ENCODE results near the gene PRPF6. TPM values are rescaled to one million over a fixed set of nuclear protein-coding genes. Genes with fewer than 3 reads are reported as not detected.
"Not testable (repeated sequence)": the region's sequence is repeated elsewhere in the genome, so short reads cannot be mapped to it uniquely, and the experiment has no call there.

The PRPF6 gene
- total and polyA plus RNA-seq, 5 donors: 29.6 to 44.7 (median 43.1) TPM

GRCh38 chr20:63956664-63957003 is 24.3 kb upstream of the PRPF6 start:
- ATAC-seq (no peak), DNase-seq (no peak)
- Histone ChIP-seq H3K4me3 (ENCODE audit: low read length) (peak overlapping the region; percentile 41), H3K9me3 (ENCODE audit: control insufficient read depth, low read length) (no peaks in the 10 kb centered on the region), H3K27ac (ENCODE audit: low read length) (no peak overlapping the region), H3K4me1 (ENCODE audit: control insufficient read depth, insufficient read depth, low read length) (peaks cover 8% of the 10 kb centered on the region), H3K27me3 (ENCODE audit: control insufficient read depth, insufficient read depth) (no peaks in the 10 kb centered on the region)
- under 1% methylated on average over 15 of the region's 15 CpGs for WGBS
- intact Hi-C loops (cut with DNase I): loop anchor here in 1 of 4 donors (5.0 kb wide), 1 partner anchor 49 kb away; no protein-coding TSS in a partner anchor

- intact Hi-C loops (cut with DNase I): loop anchor here in 1 of 4 donors (5.0 kb wide), 1 partner anchor 50 kb away; no protein-coding TSS in a partner anchor
- Histone ChIP-seq H3K27ac (ENCODE audit: low read length) (no peak overlapping the region), H3K27me3 (ENCODE audit: control insufficient read depth, insufficient read depth) (no peaks in the 10 kb centered on the region), H3K9me3 (ENCODE audit: control insufficient read depth, low read length) (no peaks in the 10 kb centered on the region), H3K4me1 (ENCODE audit: control insufficient read depth, insufficient read depth, low read length) (peaks cover 5% of the 10 kb centered on the region), H3K4me3 (ENCODE audit: low read length) (peak overlapping the region; percentile 41)
- DNase-seq: peak; percentile 80 to 92 (median 92)
- peak; percentile 64 to 71 for ATAC-seq
- WGBS: 3% methylated on average over 28 of the region's 28 CpGs
Observed at GRCh38 chr20:63957004-63957689, 23.8 kb upstream of the PRPF6 start.

- DNase-seq (peak in 2 of 3 donors; percentile 63 to 76), ATAC-seq (peak in 1 of 2 donors; percentile 1)
- Histone ChIP-seq H3K27ac (ENCODE audit: low read length) (no peak overlapping the region), H3K4me1 (ENCODE audit: control insufficient read depth, insufficient read depth, low read length) (peaks cover 3% of the 10 kb centered on the region), H3K9me3 (ENCODE audit: control insufficient read depth, low read length) (no peaks in the 10 kb centered on the region), H3K27me3 (ENCODE audit: control insufficient read depth, insufficient read depth) (no peaks in the 10 kb centered on the region), H3K4me3 (ENCODE audit: low read length) (no peak overlapping the region)
- 45% methylated on average over 13 of the region's 13 CpGs for WGBS
- intact Hi-C loops (cut with DNase I): loop anchor here in 1 of 4 donors (5.0 kb wide), 1 partner anchor 51 kb away; no protein-coding TSS in a partner anchor
Observed at GRCh38 chr20:63957690-63958441, 23.1 kb upstream of the PRPF6 start.

GRCh38 chr20:63958471-63958870 is 22.5 kb upstream of the PRPF6 start:
- no peak for DNase-seq
- intact Hi-C loops (cut with DNase I): loop anchor here in 1 of 4 donors (5.0 kb wide), 1 partner anchor 51 kb away; no protein-coding TSS in a partner anchor
- Histone ChIP-seq H3K27ac (ENCODE audit: low read length) (no peak overlapping the region), H3K27me3 (ENCODE audit: control insufficient read depth, insufficient read depth) (no peaks in the 10 kb centered on the region), H3K4me1 (ENCODE audit: control insufficient read depth, insufficient read depth, low read length) (peaks cover 3% of the 10 kb centered on the region), H3K9me3 (ENCODE audit: control insufficient read depth, low read length) (no peaks in the 10 kb centered on the region), H3K4me3 (ENCODE audit: low read length) (no peak overlapping the region)
- no peak for ATAC-seq
- WGBS: 65% methylated on average over 4 of the region's 4 CpGs

- H3K9me3 ChIP-seq (ENCODE audit: control insufficient read depth, low read length): no peaks in the 10 kb centered on the region
- no peaks in the 10 kb centered on the region for H3K27me3 ChIP-seq (ENCODE audit: control insufficient read depth, insufficient read depth)
- 87% methylated on average over 10 of the region's 10 CpGs for WGBS
- H3K4me3 ChIP-seq (ENCODE audit: low read length): no peak overlapping the region
- DNase-seq (no peak), ATAC-seq (no peak)
- peaks cover under 1% of the 10 kb centered on the region for H3K4me1 ChIP-seq (ENCODE audit: control insufficient read depth, insufficient read depth, low read length)
- intact Hi-C loops (cut with DNase I): loop anchor here in 1 of 4 donors (5.0 kb wide), 1 partner anchor 52 kb away; no protein-coding TSS in a partner anchor
- no peak overlapping the region for H3K27ac ChIP-seq (ENCODE audit: low read length)
Observed at GRCh38 chr20:63958964-63959698, 21.8 kb upstream of the PRPF6 start.

- DNase-seq: peak in 2 of 3 donors; percentile 60 to 64
- ATAC-seq: no peak
- intact Hi-C loops (cut with DNase I): loop anchor here in 1 of 4 donors (5.0 kb wide), 1 partner anchor 52 kb away; no protein-coding TSS in a partner anchor
- Histone ChIP-seq H3K4me1 (ENCODE audit: control insufficient read depth, insufficient read depth, low read length) (no peaks in the 10 kb centered on the region), H3K27ac (ENCODE audit: low read length) (no peak overlapping the region), H3K27me3 (ENCODE audit: control insufficient read depth, insufficient read depth) (no peaks in the 10 kb centered on the region), H3K4me3 (ENCODE audit: low read length) (no peak overlapping the region), H3K9me3 (ENCODE audit: control insufficient read depth, low read length) (no peaks in the 10 kb centered on the region)
- 91% methylated on average over 17 of the region's 17 CpGs for WGBS
Observed at GRCh38 chr20:63959699-63960075, 21.2 kb upstream of the PRPF6 start.

GRCh38 chr20:63960654-63961621 is 20.0 kb upstream of the PRPF6 start:
- DNase-seq: peak; percentile 10 to 42 (median 28)
- H3K4me3 ChIP-seq (ENCODE audit: low read length); H3K27ac ChIP-seq (ENCODE audit: low read length); intact Hi-C loops (cut with DNase I); ATAC-seq; H3K4me1 ChIP-seq (ENCODE audit: control insufficient read depth, insufficient read depth, low read length); H3K9me3 ChIP-seq (ENCODE audit: control insufficient read depth, low read length); H3K27me3 ChIP-seq (ENCODE audit: control insufficient read depth, insufficient read depth): not testable (repeated sequence)
- WGBS: 90% methylated on average over 15 of the region's 15 CpGs

GRCh38 chr20:63961664-63962425 is 19.1 kb upstream of the PRPF6 start:
- WGBS: 90% methylated on average over 26 of the region's 26 CpGs
- DNase-seq: peak; percentile 12 to 45 (median 40)

GRCh38 chr20:63962426-63963347 is 18.2 kb upstream of the PRPF6 start:
- Histone ChIP-seq H3K4me3 (ENCODE audit: low read length) (no peak overlapping the region), H3K4me1 (ENCODE audit: control insufficient read depth, insufficient read depth, low read length) (no peaks in the 10 kb centered on the region), H3K27me3 (ENCODE audit: control insufficient read depth, insufficient read depth) (no peaks in the 10 kb centered on the region), H3K9me3 (ENCODE audit: control insufficient read depth, low read length) (no peaks in the 10 kb centered on the region), H3K27ac (ENCODE audit: low read length) (no peak overlapping the region)
- DNase-seq (peak; percentile 14 to 69 (median 52)), ATAC-seq (peak in 1 of 2 donors; percentile 3)
- intact Hi-C loops (cut with DNase I): no loop called here
- 94% methylated on average over 61 of the region's 61 CpGs for WGBS

More at GRCh38 chr20:63961664-63962425, 19.1 kb upstream of the PRPF6 start:
- intact Hi-C loops (cut with DNase I): no loop called here
- no peak for ATAC-seq
- Histone ChIP-seq H3K27me3 (ENCODE audit: control insufficient read depth, insufficient read depth) (no peaks in the 10 kb centered on the region), H3K9me3 (ENCODE audit: control insufficient read depth, low read length) (no peaks in the 10 kb centered on the region), H3K27ac (ENCODE audit: low read length) (no peak overlapping the region), H3K4me1 (ENCODE audit: control insufficient read depth, insufficient read depth, low read length) (no peaks in the 10 kb centered on the region), H3K4me3 (ENCODE audit: low read length) (no peak overlapping the region)

Measured in right cardiac atrium (tissue), 5 donors.